ENCODE results near the gene PRKCH. TPM values are rescaled to one million over a fixed set of nuclear protein-coding genes. Genes with fewer than 3 reads are reported as not detected.

The PRKCH gene
- total and polyA plus RNA-seq, 9 of the 15 experiments (the other 6 are each of a cell fraction or from before 2014, with no cell fraction given), result 0.61 to 4.4 (median 4.0) TPM

GRCh38 chr14:61472801-61473376 is 151.5 kb downstream of the PRKCH start:
- Histone ChIP-seq H2AFZ (ENCODE audit: low read depth, low read length) (no peak overlapping the region), H3K4me1 (replicated peaks in 1 of 2; ENCODE audit: control insufficient read depth in 2 of 2, insufficient read depth in 2 of 2, low read length in 2 of 2) (peaks cover 0 to 3% of the 10 kb centered on the region in 2 experiments; a peak in 1 of 5 replicates), H3K79me2 (ENCODE audit: control insufficient read depth, insufficient read depth, low read length) (no peaks in the 10 kb centered on the region), H3K27ac (ENCODE audit: extremely low read depth, low read depth, low read length) (no peak overlapping the region), H3K9me1 (ENCODE audit: control insufficient read depth, insufficient read depth, low read length) (no peaks in the 10 kb centered on the region), H3K9me3 (replicated peaks; ENCODE audit: control insufficient read depth, insufficient read depth, low read depth, low read length) (no peaks in the 10 kb centered on the region), H3K4me3 (no peak overlapping the region), H3K9ac (ENCODE audit: insufficient read depth in 1 of 2, low read depth in 2 of 2, low read length in 2 of 2) (no peak overlapping the region), H3K36me3 (ENCODE audit: control insufficient read depth, insufficient read depth, low read length) (no peaks in the 10 kb centered on the region), H3K4me2 (ENCODE audit: insufficient read depth, low read length) (no peak overlapping the region), H4K20me1 (replicated peaks; ENCODE audit: control insufficient read depth, insufficient read depth, low read length) (no peaks in the 10 kb centered on the region; the same call in 1 of the 2 replicates), H3K27me3 (ENCODE audit: control insufficient read depth in 2 of 2, insufficient read depth in 2 of 2, low read length in 2 of 2) (no peaks in the 10 kb centered on the region; a peak in 2 of 5 replicates)
- WGBS (ENCODE audit: insufficient coverage, low coverage, missing lambda C conversion rate), result 35% methylated on average over 3 of the region's 3 CpGs
- in situ Hi-C loops (cut with MboI) (no loop called here), intact Hi-C loops (cut with micrococcal nuclease) (no loop called here)
- CTCF ChIA-PET (ENCODE audit: low intra/inter-chr PET ratio), result no interaction called here
- DNase-seq (ENCODE audit: extremely low read depth in 1 of 4, low spot score in 3 of 4) (no peak), ATAC-seq (no peak), FAIRE-seq (no peak)
- POLR2A ChIA-PET, result no interaction called here
- no TSS peak for BruUV-seq (replicated peaks)
- TF ChIP-seq RCOR1 (IDR thresholded peaks at IDR 0.05; ENCODE audit: borderline replicate concordance in 1 of 2, low read depth in 2 of 2, low read length in 2 of 2), result no peak
- TF ChIP-seq MYBL2 (IDR thresholded peaks at IDR 0.05; ENCODE audit: low read depth), result no peak
- no peak for TF ChIP-seq MYBL2 (CRISPR knock-in tag; IDR thresholded peaks at IDR 0.05; ENCODE audit: borderline replicate concordance)
- TF ChIP-seq, protein P1, sequence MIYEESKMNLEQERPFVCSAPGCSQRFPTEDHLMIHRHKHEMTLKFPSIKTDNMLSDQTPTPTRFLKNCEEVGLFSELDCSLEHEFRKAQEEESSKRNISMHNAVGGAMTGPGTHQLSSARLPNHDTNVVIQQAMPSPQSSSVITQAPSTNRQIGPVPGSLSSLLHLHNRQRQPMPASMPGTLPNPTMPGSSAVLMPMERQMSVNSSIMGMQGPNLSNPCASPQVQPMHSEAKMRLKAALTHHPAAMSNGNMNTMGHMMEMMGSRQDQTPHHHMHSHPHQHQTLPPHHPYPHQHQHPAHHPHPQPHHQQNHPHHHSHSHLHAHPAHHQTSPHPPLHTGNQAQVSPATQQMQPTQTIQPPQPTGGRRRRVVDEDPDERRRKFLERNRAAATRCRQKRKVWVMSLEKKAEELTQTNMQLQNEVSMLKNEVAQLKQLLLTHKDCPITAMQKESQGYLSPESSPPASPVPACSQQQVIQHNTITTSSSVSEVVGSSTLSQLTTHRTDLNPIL (CRISPR knock-in tag; IDR thresholded peaks at IDR 0.05), result no peak
- TF ChIP-seq SMC3 (conservative IDR thresholded peaks at IDR 0.05; ENCODE audit: insufficient read depth, low read depth, low read length), result no peak
- no peak for TF ChIP-seq ARID3B (CRISPR knock-in tag; IDR thresholded peaks at IDR 0.05; ENCODE audit: borderline replicate concordance)
- TF ChIP-seq, protein P2, sequence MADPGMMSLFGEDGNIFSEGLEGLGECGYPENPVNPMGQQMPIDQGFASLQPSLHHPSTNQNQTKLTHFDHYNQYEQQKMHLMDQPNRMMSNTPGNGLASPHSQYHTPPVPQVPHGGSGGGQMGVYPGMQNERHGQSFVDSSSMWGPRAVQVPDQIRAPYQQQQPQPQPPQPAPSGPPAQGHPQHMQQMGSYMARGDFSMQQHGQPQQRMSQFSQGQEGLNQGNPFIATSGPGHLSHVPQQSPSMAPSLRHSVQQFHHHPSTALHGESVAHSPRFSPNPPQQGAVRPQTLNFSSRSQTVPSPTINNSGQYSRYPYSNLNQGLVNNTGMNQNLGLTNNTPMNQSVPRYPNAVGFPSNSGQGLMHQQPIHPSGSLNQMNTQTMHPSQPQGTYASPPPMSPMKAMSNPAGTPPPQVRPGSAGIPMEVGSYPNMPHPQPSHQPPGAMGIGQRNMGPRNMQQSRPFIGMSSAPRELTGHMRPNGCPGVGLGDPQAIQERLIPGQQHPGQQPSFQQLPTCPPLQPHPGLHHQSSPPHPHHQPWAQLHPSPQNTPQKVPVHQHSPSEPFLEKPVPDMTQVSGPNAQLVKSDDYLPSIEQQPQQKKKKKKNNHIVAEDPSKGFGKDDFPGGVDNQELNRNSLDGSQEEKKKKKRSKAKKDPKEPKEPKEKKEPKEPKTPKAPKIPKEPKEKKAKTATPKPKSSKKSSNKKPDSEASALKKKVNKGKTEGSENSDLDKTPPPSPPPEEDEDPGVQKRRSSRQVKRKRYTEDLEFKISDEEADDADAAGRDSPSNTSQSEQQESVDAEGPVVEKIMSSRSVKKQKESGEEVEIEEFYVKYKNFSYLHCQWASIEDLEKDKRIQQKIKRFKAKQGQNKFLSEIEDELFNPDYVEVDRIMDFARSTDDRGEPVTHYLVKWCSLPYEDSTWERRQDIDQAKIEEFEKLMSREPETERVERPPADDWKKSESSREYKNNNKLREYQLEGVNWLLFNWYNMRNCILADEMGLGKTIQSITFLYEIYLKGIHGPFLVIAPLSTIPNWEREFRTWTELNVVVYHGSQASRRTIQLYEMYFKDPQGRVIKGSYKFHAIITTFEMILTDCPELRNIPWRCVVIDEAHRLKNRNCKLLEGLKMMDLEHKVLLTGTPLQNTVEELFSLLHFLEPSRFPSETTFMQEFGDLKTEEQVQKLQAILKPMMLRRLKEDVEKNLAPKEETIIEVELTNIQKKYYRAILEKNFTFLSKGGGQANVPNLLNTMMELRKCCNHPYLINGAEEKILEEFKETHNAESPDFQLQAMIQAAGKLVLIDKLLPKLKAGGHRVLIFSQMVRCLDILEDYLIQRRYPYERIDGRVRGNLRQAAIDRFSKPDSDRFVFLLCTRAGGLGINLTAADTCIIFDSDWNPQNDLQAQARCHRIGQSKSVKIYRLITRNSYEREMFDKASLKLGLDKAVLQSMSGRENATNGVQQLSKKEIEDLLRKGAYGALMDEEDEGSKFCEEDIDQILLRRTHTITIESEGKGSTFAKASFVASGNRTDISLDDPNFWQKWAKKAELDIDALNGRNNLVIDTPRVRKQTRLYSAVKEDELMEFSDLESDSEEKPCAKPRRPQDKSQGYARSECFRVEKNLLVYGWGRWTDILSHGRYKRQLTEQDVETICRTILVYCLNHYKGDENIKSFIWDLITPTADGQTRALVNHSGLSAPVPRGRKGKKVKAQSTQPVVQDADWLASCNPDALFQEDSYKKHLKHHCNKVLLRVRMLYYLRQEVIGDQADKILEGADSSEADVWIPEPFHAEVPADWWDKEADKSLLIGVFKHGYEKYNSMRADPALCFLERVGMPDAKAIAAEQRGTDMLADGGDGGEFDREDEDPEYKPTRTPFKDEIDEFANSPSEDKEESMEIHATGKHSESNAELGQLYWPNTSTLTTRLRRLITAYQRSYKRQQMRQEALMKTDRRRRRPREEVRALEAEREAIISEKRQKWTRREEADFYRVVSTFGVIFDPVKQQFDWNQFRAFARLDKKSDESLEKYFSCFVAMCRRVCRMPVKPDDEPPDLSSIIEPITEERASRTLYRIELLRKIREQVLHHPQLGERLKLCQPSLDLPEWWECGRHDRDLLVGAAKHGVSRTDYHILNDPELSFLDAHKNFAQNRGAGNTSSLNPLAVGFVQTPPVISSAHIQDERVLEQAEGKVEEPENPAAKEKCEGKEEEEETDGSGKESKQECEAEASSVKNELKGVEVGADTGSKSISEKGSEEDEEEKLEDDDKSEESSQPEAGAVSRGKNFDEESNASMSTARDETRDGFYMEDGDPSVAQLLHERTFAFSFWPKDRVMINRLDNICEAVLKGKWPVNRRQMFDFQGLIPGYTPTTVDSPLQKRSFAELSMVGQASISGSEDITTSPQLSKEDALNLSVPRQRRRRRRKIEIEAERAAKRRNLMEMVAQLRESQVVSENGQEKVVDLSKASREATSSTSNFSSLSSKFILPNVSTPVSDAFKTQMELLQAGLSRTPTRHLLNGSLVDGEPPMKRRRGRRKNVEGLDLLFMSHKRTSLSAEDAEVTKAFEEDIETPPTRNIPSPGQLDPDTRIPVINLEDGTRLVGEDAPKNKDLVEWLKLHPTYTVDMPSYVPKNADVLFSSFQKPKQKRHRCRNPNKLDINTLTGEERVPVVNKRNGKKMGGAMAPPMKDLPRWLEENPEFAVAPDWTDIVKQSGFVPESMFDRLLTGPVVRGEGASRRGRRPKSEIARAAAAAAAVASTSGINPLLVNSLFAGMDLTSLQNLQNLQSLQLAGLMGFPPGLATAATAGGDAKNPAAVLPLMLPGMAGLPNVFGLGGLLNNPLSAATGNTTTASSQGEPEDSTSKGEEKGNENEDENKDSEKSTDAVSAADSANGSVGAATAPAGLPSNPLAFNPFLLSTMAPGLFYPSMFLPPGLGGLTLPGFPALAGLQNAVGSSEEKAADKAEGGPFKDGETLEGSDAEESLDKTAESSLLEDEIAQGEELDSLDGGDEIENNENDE (IDR thresholded peaks at IDR 0.05; ENCODE audit: low read depth, low read length), result no peak
